K562 (cell line): ENCODE measurements around the gene FUT2. TPM values are rescaled to one million over a fixed set of nuclear protein-coding genes. Genes with fewer than 3 reads are reported as not detected.

Experiments used
- ADNP ChIP-seq: fragments of 200-800 bp; sonication (Bioruptor generic); IDR thresholded peaks from 2 replicates; pipeline ENCODE4 v1.6.1; 2016; ENCODE audit warnings: missing genetic modification characterization, missing compliant biosample characterization
- ATF4 ChIP-seq: fragments of 450-650 bp; formaldehyde crosslinking; IDR thresholded peaks from 2 replicates; pipeline ENCODE4 v1.4.0; 2022; ENCODE audit warnings: mild to moderate bottlenecking, moderate library complexity
- CBFB ChIP-seq: sonication (generic); formaldehyde crosslinking; IDR thresholded peaks from 2 replicates; pipeline ENCODE4 v1.4.0; 2020; ENCODE audit warnings: mild to moderate bottlenecking, missing genetic modification reagents
- E2F3 ChIP-seq: fragments of 250-450 bp; sonication (Bioruptor Pico); IDR thresholded peaks from 2 replicates; pipeline ENCODE4 v1.4.0; 2020; ENCODE audit warnings: mild to moderate bottlenecking
- HIVEP1 ChIP-seq: fragments of 250-450 bp; sonication (Bioruptor Pico); IDR thresholded peaks from 2 replicates; pipeline ENCODE4 v1.4.0; 2020; ENCODE audit warnings: mild to moderate bottlenecking
- MIER1 ChIP-seq: fragments of 450-650 bp; IDR thresholded peaks from 2 replicates; pipeline ENCODE4 v1.6.1; 2016; ENCODE audit warnings: antibody characterized with exemption, mild to moderate bottlenecking, low read depth
- NBN ChIP-seq: fragments of 450-650 bp; IDR thresholded peaks from 2 replicates; pipeline ENCODE4 v1.6.1; 2016; ENCODE audit warnings: low read depth, mild to moderate bottlenecking
- NR2C1 ChIP-seq, 2 experiments: fragments of 450-650 bp; IDR thresholded peaks; 2 replicates each; pipeline ENCODE4 v1.6.1; 2017; ENCODE audit warnings: mild to moderate bottlenecking in 2 of 2, antibody characterized with exemption in 1 of 2, inconsistent platforms in 1 of 2, missing compliant biosample characterization in 1 of 2, missing genetic modification characterization in 1 of 2
- PTBP1 ChIP-seq: fragments of 200-400 bp; formaldehyde crosslinking; IDR thresholded peaks from 2 replicates; pipeline ENCODE4 v1.6.1; 2017; ENCODE audit warnings: low read depth, low read length
- PYGO2 ChIP-seq: fragments of 450-650 bp; IDR thresholded peaks from 2 replicates; pipeline ENCODE4 v1.6.1; 2016; ENCODE audit warnings: mild to moderate bottlenecking, missing genetic modification characterization, moderate library complexity, missing compliant biosample characterization
- SMAD1 ChIP-seq: fragments of 150-350 bp; IDR thresholded peaks from 2 replicates; pipeline ENCODE4 v1.6.1; 2014; ENCODE audit warnings: low read length, low read depth; ENCODE audit not compliant: partially characterized antibody
- SNRNP70 ChIP-seq: fragments of 200-400 bp; formaldehyde crosslinking; optimal IDR thresholded peaks from 2 replicates; pipeline ENCODE3; 2017; ENCODE audit warnings: low read depth, low read length
- ZBTB2 ChIP-seq: fragments of 450-650 bp; IDR thresholded peaks from 2 replicates; pipeline ENCODE4 v1.6.1; 2016; ENCODE audit warnings: antibody characterized with exemption
- ZKSCAN3 ChIP-seq: fragments of 250-450 bp; sonication (Bioruptor Pico); IDR thresholded peaks from 2 replicates; pipeline ENCODE4 v1.4.0; 2020
- ZNF174 ChIP-seq: fragments of 250-450 bp; sonication (Bioruptor Pico); IDR thresholded peaks from 2 replicates; pipeline ENCODE4 v1.4.0; 2020; ENCODE audit warnings: mild to moderate bottlenecking
- ZNF175 ChIP-seq: fragments of 200-800 bp; sonication (Bioruptor generic); IDR thresholded peaks from 2 replicates; pipeline ENCODE4 v1.6.1; 2016; ENCODE audit warnings: low read depth, mild to moderate bottlenecking, missing genetic modification characterization, missing compliant biosample characterization
- ZNF395 ChIP-seq: fragments of 200-800 bp; sonication (Bioruptor generic); IDR thresholded peaks from 2 replicates; pipeline ENCODE4 v1.6.1; 2017; ENCODE audit warnings: missing genetic modification characterization, missing compliant biosample characterization
- ZNF41 ChIP-seq: fragments of 250-450 bp; sonication (Bioruptor Pico); conservative IDR thresholded peaks from 2 replicates; pipeline ENCODE4 v1.4.0; 2020; ENCODE audit warnings: mild to moderate bottlenecking
- ZNF780A ChIP-seq: fragments of 250-450 bp; sonication (Bioruptor Pico); IDR thresholded peaks from 2 replicates; pipeline ENCODE4 v1.5.0; 2021; ENCODE audit warnings: mild to moderate bottlenecking
- ZZZ3 ChIP-seq: fragments of 450-650 bp; IDR thresholded peaks from 2 replicates; pipeline ENCODE4 v1.6.1; 2016; ENCODE audit warnings: antibody characterized with exemption, mild to moderate bottlenecking, moderate library complexity
- polyA plus RNA-seq, 8 experiments: library from polyadenylated mRNA; depleted of rRNA in 4 of 8; stranded (reverse) in 5 of 8; unstranded in 3 of 8; fragments of >200 nt; fragmentation: Nextera tagmentation in 2 of 8; fragmentation: Illumina TruSeq in 1 of 8; extraction: Ambion mirVana in 2 of 8; extraction: Trizol in 1 of 8; gene quantifications; 2 replicates each; pipeline versions ENCODE4 v1.2.1 to v1.2.3, GENCODE V29; 2011 to 2014; ENCODE audit warnings: inconsistent platforms in 1 of 8, missing spikeins in 1 of 8
- total RNA-seq, 7 experiments: library from RNA; depleted of rRNA in 6 of 7; stranded (reverse); fragments of >200 nt in 6 of 7; fragmentation: Illumina TruSeq in 2 of 7; extraction: Trizol in 2 of 7; gene quantifications; 2 replicates each; pipeline versions ENCODE4 v1.2.1 to v1.2.3, GENCODE V29; 2011 to 2021; ENCODE audit warnings: low replicate concordance in 1 of 7
- TF ChIP-seq, protein P1 (sequence below), 3 experiments: fragments of 200-800 bp in 1 of 3; sonication (Bioruptor generic) in 1 of 3; sonication (generic) in 1 of 3; formaldehyde crosslinking in 1 of 3; IDR thresholded peaks; 2 replicates each; pipeline versions ENCODE4 v1.6.1 to v1.8.0; 2016 to 2022; ENCODE audit warnings: mild to moderate bottlenecking in 2 of 3, missing compliant biosample characterization in 2 of 3, missing genetic modification characterization in 2 of 3, missing genetic modification reagents in 1 of 3
- TF ChIP-seq, protein P2 (sequence below): fragments of 450-650 bp; formaldehyde crosslinking; IDR thresholded peaks from 2 replicates; pipeline ENCODE4 v1.4.0; 2020; ENCODE audit warnings: mild to moderate bottlenecking, moderate library complexity

Gene FUT2
- total and polyA plus RNA-seq, 9 of the 15 experiments (the other 6 are each of a cell fraction or from before 2014, with no cell fraction given), result 0.03 to 0.04 TPM; not detected in 7

GRCh38 chr19:48741129-48741999 is 45.6 kb downstream of the FUT2 start (continued):
- TF ChIP-seq ATF4 (CRISPR knock-in tag) (no peak), ADNP (no peak), SNRNP70 (no peak), ZNF175 (CRISPR knock-in tag) (no peak), CBFB (0 out of 2 replicates have a peak, but pooled peaks have one; percentile 39), HIVEP1 (CRISPR knock-in tag) (no peak), SMAD1 (no peak), ZNF395 (CRISPR knock-in tag) (no peak), MIER1 (no peak), ZZZ3 (no peak), NBN (no peak; the same call in 1 of the 2 replicates), ZNF41 (CRISPR knock-in tag) (no peak), ZNF174 (CRISPR knock-in tag) (no peak), ZNF780A (CRISPR knock-in tag) (no peak), E2F3 (CRISPR knock-in tag) (no peak), PYGO2 (no peak), ZKSCAN3 (CRISPR knock-in tag) (no peak), PTBP1 (no peak), NR2C1 (IDR thresholded peaks at IDR 0.05) (no peak; the same call in 1 of the 2 replicates), NR2C1 (tag; IDR thresholded peaks at IDR 0.05) (no peak), ZBTB2 (no peak)
- TF ChIP-seq, protein P1, sequence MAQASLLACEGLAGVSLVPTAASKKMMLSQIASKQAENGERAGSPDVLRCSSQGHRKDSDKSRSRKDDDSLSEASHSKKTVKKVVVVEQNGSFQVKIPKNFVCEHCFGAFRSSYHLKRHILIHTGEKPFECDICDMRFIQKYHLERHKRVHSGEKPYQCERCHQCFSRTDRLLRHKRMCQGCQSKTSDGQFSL (CRISPR knock-in tag; IDR thresholded peaks at IDR 0.05), result no peak
- TF ChIP-seq, protein P1 (tag; IDR thresholded peaks at IDR 0.05), result no peak
- TF ChIP-seq, protein P2, sequence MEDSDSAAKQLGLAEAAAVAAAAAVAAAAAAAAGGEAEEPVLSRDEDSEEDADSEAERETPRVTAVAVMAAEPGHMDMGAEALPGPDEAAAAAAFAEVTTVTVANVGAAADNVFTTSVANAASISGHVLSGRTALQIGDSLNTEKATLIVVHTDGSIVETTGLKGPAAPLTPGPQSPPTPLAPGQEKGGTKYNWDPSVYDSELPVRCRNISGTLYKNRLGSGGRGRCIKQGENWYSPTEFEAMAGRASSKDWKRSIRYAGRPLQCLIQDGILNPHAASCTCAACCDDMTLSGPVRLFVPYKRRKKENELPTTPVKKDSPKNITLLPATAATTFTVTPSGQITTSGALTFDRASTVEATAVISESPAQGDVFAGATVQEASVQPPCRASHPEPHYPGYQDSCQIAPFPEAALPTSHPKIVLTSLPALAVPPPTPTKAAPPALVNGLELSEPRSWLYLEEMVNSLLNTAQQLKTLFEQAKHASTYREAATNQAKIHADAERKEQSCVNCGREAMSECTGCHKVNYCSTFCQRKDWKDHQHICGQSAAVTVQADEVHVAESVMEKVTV, result no peak
